ENCODE measurements around the gene NXPH3. TPM values are rescaled to one million over a fixed set of nuclear protein-coding genes. Genes with fewer than 3 reads are reported as not detected.
"Not testable (repeated sequence)": the region's sequence is repeated elsewhere in the genome, so short reads cannot be mapped to it uniquely, and the experiment has no call there.

Gene NXPH3
- total RNA-seq, 1 donor from 2014 or later = 0.08 TPM

DNA sequence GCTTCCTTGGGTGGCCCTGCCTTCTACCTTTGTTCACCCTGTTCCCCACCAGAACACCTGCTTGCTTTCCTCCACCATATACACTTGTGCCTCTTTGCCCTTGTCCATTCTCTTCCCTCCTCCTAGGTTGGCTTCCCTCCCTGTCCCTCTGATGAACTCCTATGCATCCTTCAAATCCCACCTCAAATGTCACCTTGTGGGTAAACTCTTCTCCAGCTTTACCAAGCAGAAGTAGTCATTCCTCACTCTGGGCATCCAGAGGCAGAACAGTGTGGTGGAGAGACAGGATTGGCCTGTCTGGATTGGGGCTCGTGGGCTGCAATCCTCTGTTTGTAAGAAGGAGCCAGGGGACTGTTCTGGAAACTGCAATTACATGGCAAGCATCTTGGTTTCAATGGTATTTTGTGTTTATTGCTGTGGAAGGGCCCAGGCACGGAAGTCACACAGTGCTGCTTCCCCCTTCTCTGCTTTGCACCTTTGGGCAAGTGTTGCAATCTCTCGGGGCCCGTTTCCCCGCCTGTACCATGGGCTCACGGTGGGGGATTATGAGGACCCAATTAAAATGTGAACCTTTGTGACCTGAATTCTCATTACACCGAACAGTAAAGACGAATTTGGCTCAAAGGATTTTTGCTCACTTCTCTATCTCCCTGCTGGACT, 21.9 kb upstream of the NXPH3 start:
- ATAC-seq (no peak), DNase-seq (ENCODE audit: low spot score) (no peak)

DNA sequence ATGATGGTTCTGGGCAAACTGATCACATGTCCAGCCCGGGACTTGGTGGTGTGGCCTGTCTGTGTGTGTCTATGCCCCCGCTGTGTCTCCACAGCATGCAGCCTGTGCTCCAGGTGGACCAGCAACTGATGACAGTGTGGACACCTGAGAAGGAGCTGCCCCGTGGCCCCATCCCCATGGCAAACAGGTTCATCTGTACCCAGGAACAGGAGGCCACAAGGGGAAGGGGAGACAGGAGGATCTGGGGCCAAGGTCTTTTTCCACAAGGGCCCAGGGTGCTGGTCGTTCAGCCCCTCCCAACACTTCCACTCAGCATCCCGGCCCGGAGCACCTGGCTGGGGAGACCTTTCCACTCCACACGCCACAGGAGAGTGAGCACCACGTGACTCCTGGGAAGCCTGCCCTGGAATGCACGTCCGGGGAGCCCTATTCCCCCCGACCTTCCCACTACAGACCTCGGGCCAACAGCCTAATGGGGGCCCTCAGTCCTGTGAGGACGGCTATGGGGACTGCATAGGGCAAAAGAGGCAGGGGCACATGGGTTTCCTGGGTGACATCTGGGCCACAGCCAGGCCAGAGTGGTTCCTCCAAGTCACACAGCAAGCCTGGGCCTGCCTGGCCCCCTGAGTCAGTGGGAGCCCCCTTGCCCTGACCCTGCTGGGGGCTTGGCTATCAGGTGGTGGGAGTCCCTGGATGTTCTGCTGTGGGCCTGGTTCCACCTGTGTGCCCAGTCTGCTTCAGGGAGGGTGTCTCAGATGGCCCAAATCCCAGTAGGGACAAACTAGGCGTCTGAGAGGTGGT, 20.8 kb upstream of the NXPH3 start:
- ATAC-seq (no peak), DNase-seq (ENCODE audit: low spot score) (no peak)

DNA sequence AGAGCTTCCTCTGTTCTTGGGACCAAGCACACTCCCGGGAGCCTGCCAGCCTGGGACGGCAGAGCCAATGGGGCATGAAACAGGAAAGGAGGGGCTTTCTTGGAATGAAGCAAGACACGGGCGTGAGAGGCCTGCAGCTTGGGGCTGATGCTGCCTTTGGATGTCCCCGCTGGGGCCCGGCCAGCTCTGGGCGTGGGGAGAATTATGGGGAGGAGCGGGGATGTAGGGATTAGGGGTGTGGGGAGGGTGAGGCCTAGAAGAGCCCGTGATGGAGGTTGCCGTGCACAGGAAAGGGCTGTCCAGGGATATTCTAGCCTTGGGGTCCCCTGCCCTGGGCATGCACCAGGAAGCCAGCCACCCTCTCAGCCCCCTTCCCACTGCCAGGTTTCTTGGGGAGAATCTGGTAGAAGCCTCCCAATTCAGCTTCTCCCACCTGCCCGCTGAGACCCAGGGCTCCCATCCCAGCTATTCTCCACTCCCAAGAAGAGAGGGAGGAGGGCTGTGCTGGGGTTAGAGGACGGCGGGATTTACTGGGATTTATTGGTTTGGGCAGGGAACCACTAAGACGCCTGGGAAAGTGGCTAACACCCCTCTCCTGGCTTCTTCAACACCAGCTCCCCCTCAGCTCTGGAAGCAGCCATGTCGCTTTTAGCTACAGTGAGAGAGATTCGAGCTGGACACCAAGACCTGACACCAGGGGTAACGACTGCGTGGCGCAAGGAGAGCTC, 20.0 kb upstream of the NXPH3 start:
- ATAC-seq (no peak), DNase-seq (ENCODE audit: low spot score) (no peak)

DNA sequence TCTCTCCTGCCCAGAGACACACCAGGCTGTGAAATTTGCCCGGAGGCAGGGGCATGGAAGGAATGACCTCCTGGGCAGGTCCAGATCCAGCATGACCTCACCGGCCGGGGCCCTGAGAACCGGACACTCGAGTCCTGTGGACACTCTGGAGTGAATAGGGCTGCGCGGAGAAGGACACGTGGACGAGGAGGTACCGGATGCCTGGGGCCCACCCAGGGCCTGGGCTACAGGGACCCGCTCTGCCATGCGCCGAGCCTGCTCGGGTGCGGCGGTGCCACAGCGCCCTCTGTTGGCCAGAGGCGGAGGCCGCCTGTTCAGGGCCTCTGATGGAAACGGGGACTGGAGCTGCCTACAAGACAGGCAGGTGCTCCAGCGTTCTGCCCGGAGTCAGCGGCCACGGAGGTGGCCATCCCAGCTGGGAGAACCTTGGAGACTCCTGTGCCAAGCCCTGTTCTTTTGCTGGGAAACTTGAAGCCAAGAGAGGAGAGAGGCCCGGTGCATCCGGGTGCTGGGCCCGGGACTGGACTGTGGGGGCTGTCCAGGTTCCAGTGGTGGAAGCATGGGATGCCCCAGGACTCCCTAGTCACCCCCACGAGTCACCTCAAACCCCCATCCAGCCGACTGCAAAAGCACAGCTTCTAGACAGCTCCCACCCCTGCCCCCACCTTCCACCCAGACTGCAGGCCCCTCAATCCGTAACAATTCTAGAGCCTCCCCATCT, 19.3 kb upstream of the NXPH3 start:
- ATAC-seq = peak; percentile 82

DNA sequence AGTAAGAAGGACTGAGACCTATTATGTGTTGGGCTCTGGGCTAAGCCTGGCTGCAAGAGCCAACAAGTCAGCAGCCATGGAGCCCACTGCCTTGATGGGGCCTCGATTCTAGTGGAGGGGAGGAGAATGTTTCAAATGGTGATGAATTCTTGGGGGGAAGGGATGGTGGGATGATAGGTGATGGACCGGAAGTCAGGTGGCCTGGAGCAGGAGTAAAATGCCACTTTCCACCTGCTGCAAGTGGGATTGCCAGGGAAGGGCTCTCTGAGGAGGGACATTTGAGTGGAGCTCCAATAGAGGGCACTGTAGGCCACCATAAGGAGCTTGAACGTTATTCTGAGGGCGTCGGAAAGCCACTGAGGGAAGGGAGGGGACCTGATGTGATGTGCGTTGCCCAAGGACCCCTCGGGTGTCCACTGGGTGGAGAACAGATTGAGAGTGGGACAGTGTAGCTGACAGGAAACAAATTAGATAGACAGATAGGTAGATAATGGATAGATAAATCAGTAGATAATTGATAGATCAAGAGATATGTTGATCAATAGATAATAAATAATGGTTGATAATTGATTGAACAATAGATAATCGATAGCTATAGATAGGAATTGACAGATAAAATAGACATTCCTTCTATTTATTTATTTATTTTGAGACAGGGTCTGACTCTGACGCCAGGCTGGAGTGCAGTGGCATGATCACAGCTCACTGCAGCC, 18.2 kb upstream of the NXPH3 start:
- ATAC-seq (peak; percentile 63), DNase-seq (ENCODE audit: low spot score) (peak; percentile 37)

More for the DNA sequence above, 19.3 kb upstream of the NXPH3 start:
- peak; percentile 73 for DNase-seq (ENCODE audit: low spot score)

DNA sequence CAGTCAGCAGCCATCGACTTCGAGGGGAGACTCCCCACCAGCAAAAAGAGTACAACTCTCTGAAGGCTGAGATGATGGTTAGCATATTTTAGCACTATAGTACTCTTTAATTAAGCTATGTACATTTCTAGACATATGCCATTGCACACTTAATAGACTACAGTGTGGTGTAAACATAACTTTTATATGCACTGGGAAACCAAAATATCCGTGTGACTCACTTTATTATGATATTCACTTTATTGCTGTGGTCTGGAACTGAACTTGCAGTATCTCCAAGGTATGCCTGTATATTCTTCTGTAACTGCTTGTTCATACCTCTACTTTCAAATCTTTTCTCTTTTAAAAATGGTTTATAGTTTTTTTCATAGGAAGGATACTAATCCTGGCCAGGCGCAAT, 11.0 kb upstream of the NXPH3 start:
- ATAC-seq (no peak), DNase-seq (ENCODE audit: low spot score) (no peak)

DNA sequence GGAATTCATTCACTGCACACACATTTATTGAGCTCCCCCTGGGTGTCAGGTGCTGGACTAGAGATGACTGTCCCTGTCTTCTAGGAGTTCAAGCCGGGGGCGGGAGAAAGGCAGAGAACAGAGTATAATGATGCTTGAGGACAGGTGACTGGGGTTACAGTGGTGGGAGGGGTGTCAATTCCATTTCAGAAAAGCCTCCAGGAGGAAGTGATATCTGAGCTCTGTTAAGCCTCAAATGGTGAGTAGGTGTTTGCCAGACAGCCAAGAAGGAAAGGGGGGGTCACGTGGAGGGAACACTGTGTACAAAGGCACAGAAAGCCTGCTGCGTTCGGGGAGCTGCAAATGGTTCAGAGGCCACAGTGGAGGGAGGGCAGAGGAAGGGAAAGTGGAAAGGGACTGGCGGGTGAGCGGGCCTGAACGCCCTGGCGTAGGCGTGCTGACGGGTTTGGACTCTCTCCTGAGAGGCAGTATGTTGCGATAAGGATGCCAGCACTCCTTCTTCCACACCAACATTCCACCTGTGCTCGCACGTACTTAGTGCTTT, 9.7 kb upstream of the NXPH3 start:
- ATAC-seq (peak; percentile 2), DNase-seq (ENCODE audit: low spot score) (no peak)

DNA sequence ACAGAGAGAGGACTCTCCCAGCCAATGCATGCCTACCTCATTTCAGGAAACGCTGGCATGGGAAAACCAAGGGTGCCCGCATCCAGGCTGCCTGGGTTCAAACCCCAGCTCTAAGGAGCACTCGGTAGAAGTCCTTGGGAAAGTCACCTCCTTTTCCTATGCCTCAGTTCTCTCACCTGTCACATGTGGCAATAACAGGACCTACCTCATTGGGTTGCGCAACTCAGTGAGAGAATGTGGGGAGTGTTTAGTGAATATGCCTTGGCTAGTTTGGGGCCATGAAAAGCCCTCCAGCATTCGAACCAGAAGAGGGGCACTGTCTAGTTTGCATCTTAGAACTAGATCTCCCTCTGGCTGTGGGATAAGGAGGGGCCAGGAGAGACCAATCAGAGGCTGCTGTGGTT, 9.0 kb upstream of the NXPH3 start:
- DNase-seq (ENCODE audit: low spot score) (no peak), ATAC-seq (no peak)

DNA sequence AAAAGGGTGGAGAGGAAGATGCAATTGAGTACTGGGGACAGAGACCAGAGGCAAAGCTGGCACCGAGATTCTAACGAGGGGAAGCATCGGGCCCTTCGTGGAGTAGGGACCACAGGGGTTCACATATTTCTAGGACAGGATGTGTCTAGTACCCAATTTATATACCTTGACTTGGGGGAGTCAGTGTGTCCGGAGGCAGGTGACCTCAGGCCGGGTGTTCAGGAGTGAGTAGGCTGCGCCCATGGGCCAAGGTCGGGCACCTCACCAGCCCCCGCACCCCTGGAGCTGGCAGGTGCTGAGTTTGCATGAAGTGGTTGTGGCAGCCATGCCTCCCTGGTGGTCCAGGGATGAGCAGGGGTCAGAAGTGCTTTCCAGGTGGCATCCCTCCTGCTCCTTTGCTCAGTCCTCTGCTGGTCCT, 8.6 kb upstream of the NXPH3 start:
- DNase-seq (ENCODE audit: low spot score) (no peak), ATAC-seq (no peak)

DNA sequence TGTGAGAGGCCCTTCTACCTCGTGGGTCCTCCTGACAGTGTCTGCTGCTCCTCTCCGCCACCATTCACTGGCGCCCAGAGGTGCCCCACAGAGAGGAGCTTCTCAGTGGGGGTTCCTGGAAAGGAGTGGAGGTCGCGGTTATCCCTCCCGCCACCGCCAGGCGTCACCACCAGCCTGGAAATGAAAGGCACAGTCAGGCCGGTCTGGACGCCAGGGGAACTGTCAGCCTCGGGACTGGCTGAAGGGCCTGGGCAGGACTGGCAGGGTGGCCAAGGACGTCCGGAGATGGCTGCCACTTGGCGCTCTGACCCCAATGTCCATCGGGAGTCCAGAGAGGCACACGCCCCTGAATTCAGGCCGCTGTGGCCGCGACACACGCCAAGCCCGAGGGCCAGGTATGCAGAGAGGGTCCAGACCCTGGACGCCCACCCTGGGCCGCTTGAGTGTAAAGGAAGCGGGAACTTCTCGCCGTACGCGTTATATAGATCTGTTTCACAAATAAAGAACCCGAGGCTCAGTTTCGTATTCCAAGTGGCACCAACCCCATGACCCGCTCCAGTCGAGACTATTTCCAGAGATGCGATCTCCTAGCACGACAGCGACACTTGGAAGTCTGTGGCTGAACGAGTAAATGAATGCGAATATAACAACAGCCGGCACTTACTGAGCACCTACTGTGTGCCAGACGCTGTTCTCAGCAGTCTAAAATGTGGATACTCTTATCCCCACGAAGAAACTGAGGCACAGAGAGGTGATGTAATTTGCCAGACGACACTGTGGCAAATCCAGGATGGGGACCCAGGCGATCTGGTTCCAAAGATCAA, 7.6 kb upstream of the NXPH3 start:
- DNase-seq (ENCODE audit: low spot score) (peak; percentile 90), ATAC-seq (peak; percentile 89)

DNA sequence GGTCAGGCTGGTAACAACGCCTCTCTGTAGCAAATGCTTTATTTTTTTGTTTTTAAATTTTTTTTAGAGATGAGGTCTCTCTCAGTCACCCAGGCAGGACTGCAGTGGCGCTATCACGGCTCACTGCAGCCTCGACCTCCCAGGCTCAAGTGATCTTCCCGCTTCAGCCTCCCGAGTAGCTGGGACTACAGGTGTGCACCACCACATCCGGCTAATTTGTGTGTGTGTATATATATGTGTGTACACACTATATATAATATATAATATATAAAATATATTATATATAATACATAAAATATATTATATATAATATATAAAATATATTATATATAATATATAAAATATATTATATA, 7.0 kb upstream of the NXPH3 start:
- not testable (repeated sequence) for ATAC-seq; DNase-seq (ENCODE audit: low spot score)

DNA sequence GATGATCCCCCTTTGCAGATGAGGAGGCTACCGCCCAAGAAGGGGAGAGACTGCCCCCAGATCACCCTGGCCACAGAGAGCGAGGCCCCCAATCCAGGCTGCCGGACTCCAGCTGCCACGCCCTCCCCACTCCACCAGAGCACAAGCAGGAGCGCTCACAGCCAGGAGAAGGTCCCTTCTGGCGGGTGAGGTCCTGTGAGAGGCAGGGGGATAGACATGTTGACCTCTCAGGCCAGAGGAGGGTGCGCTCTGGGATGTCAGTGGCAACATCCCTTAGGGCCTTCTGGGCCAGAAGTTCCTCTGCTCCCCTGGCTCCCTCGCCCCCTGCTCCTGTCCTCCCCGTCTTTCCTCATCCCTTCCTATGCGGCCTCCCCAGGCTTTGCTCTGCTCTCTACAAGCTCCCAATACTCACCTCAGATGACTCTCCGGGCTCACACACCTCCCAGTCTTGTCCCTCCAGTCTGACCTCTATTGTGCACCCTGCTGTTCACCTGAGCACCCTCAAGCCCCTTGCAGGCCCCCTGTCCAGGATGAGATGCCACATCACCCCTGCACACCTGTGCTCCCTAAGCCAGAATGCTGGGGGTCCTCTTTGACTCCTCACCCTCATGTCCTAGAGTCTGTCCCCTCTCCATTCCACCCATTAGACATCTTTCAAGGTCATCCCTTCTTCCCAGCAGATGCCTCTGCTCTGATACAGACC, 5.0 kb upstream of the NXPH3 start:
- no peak for ATAC-seq
- DNase-seq (ENCODE audit: low spot score) = no peak

DNA sequence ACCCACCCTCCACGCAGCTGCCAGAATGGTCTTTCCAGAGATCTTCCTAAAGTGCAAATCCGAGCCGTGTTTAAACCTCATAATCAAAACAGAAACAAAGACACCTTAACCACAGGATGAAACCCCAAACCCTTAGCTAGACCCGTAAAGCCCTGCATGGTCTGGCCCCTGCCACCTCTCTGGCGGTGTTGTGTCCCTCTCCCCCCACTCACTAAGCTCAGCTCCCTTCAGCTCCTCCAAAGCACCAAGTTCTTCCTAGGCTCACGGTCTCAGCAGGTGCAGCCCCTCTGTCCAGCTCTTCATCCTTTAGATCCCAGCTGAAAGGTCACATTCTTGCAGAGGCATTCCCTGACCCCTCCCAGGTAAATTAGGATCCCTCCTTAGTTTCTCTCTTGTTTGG, 4.4 kb upstream of the NXPH3 start:
- DNase-seq (ENCODE audit: low spot score) (no peak), ATAC-seq (no peak)

DNA sequence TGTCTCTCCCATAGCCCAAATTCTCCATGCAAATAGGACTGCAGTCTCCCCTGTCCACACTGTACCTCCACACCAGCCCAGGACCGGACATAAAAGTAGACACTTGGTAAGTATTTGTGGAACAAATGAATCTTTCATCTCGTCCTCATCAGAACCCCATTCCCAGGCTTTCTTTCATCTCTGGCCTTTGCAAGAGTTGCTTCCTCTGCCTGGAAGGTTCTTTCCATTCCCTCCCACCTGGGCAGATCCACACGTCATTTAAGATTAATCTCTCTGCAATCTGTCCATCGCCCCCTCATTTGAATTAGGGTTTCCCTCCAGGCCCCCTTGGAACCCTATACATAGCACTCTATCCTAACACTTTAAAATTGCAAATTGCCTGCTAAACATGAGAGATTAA, 3.9 kb upstream of the NXPH3 start:
- ATAC-seq (no peak), DNase-seq (ENCODE audit: low spot score) (no peak)

DNA sequence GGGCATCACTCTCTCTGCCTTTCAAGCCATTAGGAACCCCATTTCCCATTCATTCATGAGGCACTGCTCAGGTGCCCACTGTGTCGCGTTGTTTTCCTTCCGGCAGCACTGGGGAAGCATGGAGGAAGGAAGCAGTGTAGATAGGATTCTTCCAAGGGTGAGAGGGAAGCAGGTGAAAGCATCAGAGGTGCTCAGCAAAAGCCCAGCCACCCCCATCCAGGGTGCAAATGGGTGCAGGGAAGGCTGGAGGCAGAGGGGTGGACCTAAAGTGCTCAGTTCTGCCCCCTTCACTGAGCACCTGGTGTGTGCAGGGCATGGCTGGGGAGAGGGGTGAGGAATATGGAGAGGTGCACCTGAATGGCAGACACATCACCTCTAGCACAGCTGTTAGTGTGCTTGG, 3.4 kb upstream of the NXPH3 start:
- DNase-seq (ENCODE audit: low spot score) = no peak
- no peak for ATAC-seq

DNA sequence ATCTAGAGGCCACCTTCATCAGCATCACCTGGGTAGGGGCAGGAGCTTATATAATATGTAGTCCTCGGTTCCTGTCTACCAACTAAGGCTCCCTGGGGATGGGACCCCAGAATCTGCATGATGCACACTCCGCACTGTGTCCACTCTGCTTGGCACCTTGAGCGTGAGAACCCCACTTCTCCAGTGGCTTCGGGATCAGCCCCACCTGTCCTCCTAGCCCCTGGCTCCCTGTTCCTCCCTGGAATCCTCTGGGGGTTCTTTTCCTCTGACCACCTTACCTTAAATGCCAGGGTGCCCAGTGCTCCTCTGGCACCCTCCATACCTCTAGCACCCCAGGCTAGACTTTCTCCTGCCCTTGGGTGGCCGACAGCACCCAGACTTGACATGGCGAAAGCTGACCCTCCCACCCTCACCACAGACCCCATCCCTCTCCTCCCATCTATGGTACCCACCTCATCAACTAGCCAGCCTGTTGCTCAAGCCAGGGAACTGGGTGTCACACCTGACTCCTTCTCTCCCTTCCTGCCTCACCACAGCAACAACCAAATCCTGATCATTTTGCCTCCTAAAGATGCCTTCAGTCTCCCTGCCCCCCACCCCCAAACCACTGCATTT, 2.8 kb upstream of the NXPH3 start:
- ATAC-seq = no peak
- DNase-seq (ENCODE audit: low spot score) = no peak

DNA sequence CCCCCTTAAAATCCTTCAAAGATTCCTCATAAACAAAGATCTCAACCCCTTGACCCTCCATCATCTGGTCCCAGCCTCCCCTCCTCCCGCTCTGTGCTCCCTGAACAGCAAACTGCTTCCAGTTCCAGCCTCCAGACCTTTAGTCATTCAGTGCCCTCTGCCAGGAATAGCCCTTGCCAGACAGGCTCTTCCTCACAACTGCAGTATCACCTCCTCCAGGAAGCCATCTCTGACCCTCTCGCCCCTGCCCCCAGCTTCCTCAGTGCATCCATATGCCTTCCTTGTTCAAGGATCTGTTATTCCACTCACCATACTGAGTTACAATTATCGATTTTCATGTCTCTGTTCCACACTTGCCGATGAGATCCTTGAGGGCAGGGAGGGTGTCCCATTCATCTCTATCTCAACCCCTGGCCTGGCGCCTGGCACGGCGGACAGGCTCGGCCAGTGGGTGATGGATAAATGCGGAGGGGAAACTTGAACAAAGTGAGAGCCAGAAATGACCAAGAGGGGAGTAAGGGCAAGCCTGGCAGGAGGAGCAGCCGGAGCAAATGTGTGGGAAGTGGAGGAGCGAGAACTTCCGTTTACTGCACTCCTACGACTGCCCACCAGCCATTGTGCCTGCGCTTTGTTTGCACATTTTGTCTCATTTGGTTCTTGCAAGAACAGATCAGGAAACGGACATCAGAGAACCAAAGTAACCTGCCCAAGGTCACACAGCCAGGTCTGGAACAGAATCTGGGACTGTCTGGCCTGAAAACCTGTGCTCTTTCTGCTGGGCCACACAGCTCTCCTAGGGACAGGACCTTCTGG, 2.0 kb upstream of the NXPH3 start:
- ATAC-seq (no peak), DNase-seq (ENCODE audit: low spot score) (no peak)

Data from left lobe of liver (tissue), 2 donors.